ENCODE measurements around the gene TTC28. TPM values are rescaled to one million over a fixed set of nuclear protein-coding genes. Genes with fewer than 3 reads are reported as not detected.

Gene TTC28
- total and polyA plus RNA-seq, 2 donors: 2.0 to 5.5 TPM

DNA sequence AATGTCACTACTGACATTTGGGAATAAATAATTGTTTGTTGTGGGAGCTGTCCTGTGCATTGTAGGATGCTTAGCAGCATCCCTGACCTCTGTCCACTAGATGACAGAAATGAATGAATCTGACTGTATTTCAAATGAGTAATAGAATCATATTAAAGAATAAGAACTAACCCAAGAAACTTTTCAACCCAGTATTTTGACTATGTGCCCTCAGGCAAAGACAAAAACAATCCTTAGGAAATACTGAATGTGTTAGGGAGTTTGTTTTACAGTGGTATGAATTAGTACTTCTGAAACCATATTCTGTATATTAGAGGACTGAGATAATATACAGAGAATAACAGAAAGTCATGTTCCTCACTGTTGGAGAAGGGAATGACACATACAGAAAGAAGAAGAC, 439.7 kb downstream of the TTC28 start:
- Histone ChIP-seq H3K36me3 (ENCODE audit: control insufficient read depth in 2 of 2, insufficient read depth in 2 of 2, low read length in 1 of 2) (no peaks in the 10 kb centered on the region), H3K4me3 (ENCODE audit: low read length in 2 of 2) (no peak overlapping the region), H3K4me1 (ENCODE audit: control insufficient read depth in 2 of 2, insufficient read depth in 2 of 2, low read length in 2 of 2) (no peaks in the 10 kb centered on the region), H3K27ac (ENCODE audit: low read depth in 1 of 2, low read length in 1 of 2) (no peak overlapping the region), H3K27me3 (ENCODE audit: control insufficient read depth in 2 of 2, insufficient read depth in 1 of 2, low read length in 1 of 2) (no peaks in the 10 kb centered on the region), H3K9me3 (ENCODE audit: control insufficient read depth in 2 of 2, insufficient read depth in 1 of 2, low read length in 1 of 2) (no peaks in the 10 kb centered on the region)
- DNase-seq (ENCODE audit: low read depth in 6 of 9, low spot score in 9 of 9): no peak

GRCh38 chr22:28237783-28238182, 441.9 kb downstream of the TTC28 start:
- Histone ChIP-seq H3K4me3 (ENCODE audit: low read length in 2 of 2) (no peak overlapping the region), H3K36me3 (ENCODE audit: control insufficient read depth in 2 of 2, insufficient read depth in 2 of 2, low read length in 1 of 2) (no peaks in the 10 kb centered on the region), H3K9me3 (ENCODE audit: control insufficient read depth in 2 of 2, insufficient read depth in 1 of 2, low read length in 1 of 2) (no peaks in the 10 kb centered on the region), H3K27ac (ENCODE audit: low read depth in 1 of 2, low read length in 1 of 2) (no peak overlapping the region), H3K27me3 (ENCODE audit: control insufficient read depth in 2 of 2, insufficient read depth in 1 of 2, low read length in 1 of 2) (no peaks in the 10 kb centered on the region), H3K4me1 (ENCODE audit: control insufficient read depth in 2 of 2, insufficient read depth in 2 of 2, low read length in 2 of 2) (no peaks in the 10 kb centered on the region)
- DNase-seq (ENCODE audit: low read depth in 6 of 9, low spot score in 9 of 9): no peak
- WGBS: 95% methylated on average over 2 of the region's 2 CpGs

GRCh38 chr22:28237112-28237511, 442.5 kb downstream of the TTC28 start:
- no peak for DNase-seq (ENCODE audit: low read depth in 6 of 9, low spot score in 9 of 9)
- Histone ChIP-seq H3K27ac (ENCODE audit: low read depth in 1 of 2, low read length in 1 of 2) (no peak overlapping the region), H3K36me3 (ENCODE audit: control insufficient read depth in 2 of 2, insufficient read depth in 2 of 2, low read length in 1 of 2) (no peaks in the 10 kb centered on the region), H3K4me1 (ENCODE audit: control insufficient read depth in 2 of 2, insufficient read depth in 2 of 2, low read length in 2 of 2) (no peaks in the 10 kb centered on the region), H3K9me3 (ENCODE audit: control insufficient read depth in 2 of 2, insufficient read depth in 1 of 2, low read length in 1 of 2) (no peaks in the 10 kb centered on the region), H3K27me3 (ENCODE audit: control insufficient read depth in 2 of 2, insufficient read depth in 1 of 2, low read length in 1 of 2) (no peaks in the 10 kb centered on the region), H3K4me3 (ENCODE audit: low read length in 2 of 2) (no peak overlapping the region)
- 97% methylated on average over 4 of the region's 4 CpGs for WGBS

DNA sequence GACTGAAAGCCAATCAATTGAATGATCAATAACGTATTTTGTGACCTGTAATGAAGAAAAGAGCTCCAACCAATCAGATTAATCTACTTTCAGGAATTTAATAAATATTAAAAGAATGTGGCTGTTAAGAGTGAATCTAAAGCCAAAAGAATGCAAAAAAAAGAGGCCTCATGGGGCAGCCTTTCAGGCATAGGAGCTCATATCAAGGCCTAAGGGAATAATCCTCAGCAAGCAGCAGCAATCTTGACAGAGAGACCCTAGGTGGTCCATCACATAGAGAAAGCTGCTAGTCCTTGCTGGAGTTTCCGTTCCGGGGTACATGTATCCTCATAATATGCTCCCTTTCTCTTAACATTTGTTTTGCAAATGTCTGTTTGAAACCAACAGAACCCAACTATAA, 447.4 kb downstream of the TTC28 start:
- no peak overlapping the region for H3K4me3 ChIP-seq (ENCODE audit: low read length in 2 of 2)
- no peak for DNase-seq (ENCODE audit: low read depth in 6 of 9, low spot score in 9 of 9)
- H3K27ac ChIP-seq (ENCODE audit: low read depth in 1 of 2, low read length in 1 of 2): no peak overlapping the region
- H3K36me3 ChIP-seq (ENCODE audit: control insufficient read depth in 2 of 2, insufficient read depth in 2 of 2, low read length in 1 of 2): no peaks in the 10 kb centered on the region
- WGBS: 95% methylated on average over 3 of the region's 3 CpGs
- H3K27me3 ChIP-seq (ENCODE audit: control insufficient read depth in 2 of 2, insufficient read depth in 1 of 2, low read length in 1 of 2): no peaks in the 10 kb centered on the region
- no peaks in the 10 kb centered on the region for H3K9me3 ChIP-seq (ENCODE audit: control insufficient read depth in 2 of 2, insufficient read depth in 1 of 2, low read length in 1 of 2)
- H3K4me1 ChIP-seq (ENCODE audit: control insufficient read depth in 2 of 2, insufficient read depth in 2 of 2, low read length in 2 of 2): no peaks in the 10 kb centered on the region

DNA sequence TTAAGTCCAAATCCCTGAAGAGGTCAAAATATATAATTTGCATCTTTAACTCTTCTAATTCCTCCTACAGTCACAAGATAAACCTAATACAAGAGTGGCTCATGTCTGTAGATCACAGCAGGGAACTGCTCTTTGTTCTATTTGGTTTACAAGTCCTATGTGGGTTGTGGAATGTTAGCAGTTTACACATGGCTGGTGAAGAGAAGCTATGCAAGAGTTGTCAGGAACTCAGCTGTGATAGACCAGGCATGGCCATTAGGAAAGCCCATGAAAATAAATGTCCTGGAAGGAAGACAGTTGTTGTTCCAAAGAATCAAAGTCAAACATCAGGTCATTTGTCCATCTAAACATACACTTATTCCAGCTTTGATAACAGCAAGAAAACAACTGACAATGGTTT, 448.2 kb downstream of the TTC28 start:
- DNase-seq (ENCODE audit: low read depth in 6 of 9, low spot score in 9 of 9): no peak
- no peaks in the 10 kb centered on the region for H3K27me3 ChIP-seq (ENCODE audit: control insufficient read depth in 2 of 2, insufficient read depth in 1 of 2, low read length in 1 of 2)
- H3K9me3 ChIP-seq (ENCODE audit: control insufficient read depth in 2 of 2, insufficient read depth in 1 of 2, low read length in 1 of 2): no peaks in the 10 kb centered on the region
- H3K36me3 ChIP-seq (ENCODE audit: control insufficient read depth in 2 of 2, insufficient read depth in 2 of 2, low read length in 1 of 2): no peaks in the 10 kb centered on the region
- H3K27ac ChIP-seq (ENCODE audit: low read depth in 1 of 2, low read length in 1 of 2): no peak overlapping the region
- no peaks in the 10 kb centered on the region for H3K4me1 ChIP-seq (ENCODE audit: control insufficient read depth in 2 of 2, insufficient read depth in 2 of 2, low read length in 2 of 2)
- H3K4me3 ChIP-seq (ENCODE audit: low read length in 2 of 2): no peak overlapping the region

- Histone ChIP-seq H3K4me3 (ENCODE audit: low read length in 2 of 2) (no peak overlapping the region), H3K9me3 (ENCODE audit: control insufficient read depth in 2 of 2, insufficient read depth in 1 of 2, low read length in 1 of 2) (no peaks in the 10 kb centered on the region), H3K36me3 (ENCODE audit: control insufficient read depth in 2 of 2, insufficient read depth in 2 of 2, low read length in 1 of 2) (no peaks in the 10 kb centered on the region), H3K27ac (ENCODE audit: low read depth in 1 of 2, low read length in 1 of 2) (no peak overlapping the region), H3K4me1 (ENCODE audit: control insufficient read depth in 2 of 2, insufficient read depth in 2 of 2, low read length in 2 of 2) (no peaks in the 10 kb centered on the region), H3K27me3 (ENCODE audit: control insufficient read depth in 2 of 2, insufficient read depth in 1 of 2, low read length in 1 of 2) (no peaks in the 10 kb centered on the region)
- 94% methylated on average over 1 of the region's 1 CpG for WGBS
- DNase-seq (ENCODE audit: low read depth in 6 of 9, low spot score in 9 of 9): no peak
Measured at GRCh38 chr22:28230671-28231070, 449.0 kb downstream of the TTC28 start.

DNA sequence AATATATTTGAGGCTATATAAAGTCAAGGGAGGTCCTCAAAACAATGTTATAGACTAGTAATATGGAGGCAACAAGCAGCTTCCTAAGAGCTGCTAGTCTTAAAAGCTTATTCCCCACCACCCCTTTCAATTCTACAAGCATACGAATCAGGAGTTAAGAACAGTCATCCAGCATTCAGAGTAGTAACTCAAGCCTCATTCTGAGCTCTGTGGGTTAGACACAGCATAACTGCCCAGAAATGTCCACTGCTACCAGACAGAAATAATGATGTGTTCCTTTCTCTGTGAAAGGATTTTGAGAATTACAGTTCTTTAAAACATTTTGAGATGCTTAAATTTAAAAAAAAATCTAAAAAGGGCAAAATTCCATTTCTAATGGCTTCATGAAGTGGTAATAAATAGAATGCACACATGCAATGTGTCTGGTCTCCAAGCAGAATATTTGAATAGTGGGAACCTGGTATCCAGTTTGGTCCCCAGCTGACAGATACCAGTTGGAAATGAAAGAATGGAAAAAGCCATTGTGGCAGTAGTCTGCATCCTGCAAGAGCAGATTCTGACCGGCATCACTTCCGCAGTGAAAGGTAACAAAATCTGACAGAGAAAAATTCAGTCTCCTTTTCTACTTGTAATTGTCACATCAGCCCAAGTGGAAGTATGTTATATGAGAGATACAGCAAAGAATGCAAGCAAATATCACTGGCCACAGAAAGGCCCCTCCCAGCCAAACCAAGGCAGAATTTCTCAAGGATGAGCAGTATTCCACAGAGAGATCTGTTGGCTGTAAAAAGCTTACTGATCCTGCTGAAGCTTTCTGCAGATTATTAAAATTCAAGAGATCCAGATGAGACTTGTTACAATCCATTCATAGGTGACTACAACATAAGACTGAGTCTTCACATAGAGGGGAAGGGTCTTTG, 449.8 kb downstream of the TTC28 start:
- Histone ChIP-seq H3K9me3 (ENCODE audit: control insufficient read depth in 2 of 2, insufficient read depth in 1 of 2, low read length in 1 of 2) (no peaks in the 10 kb centered on the region), H3K4me1 (ENCODE audit: control insufficient read depth in 2 of 2, insufficient read depth in 2 of 2, low read length in 2 of 2) (no peaks in the 10 kb centered on the region), H3K27ac (ENCODE audit: low read depth in 1 of 2, low read length in 1 of 2) (no peak overlapping the region), H3K4me3 (ENCODE audit: low read length in 2 of 2) (no peak overlapping the region), H3K36me3 (ENCODE audit: control insufficient read depth in 2 of 2, insufficient read depth in 2 of 2, low read length in 1 of 2) (no peaks in the 10 kb centered on the region), H3K27me3 (ENCODE audit: control insufficient read depth in 2 of 2, insufficient read depth in 1 of 2, low read length in 1 of 2) (no peaks in the 10 kb centered on the region)
- no peak for DNase-seq (ENCODE audit: low read depth in 6 of 9, low spot score in 9 of 9)
- WGBS: 96% methylated on average over 3 of the region's 3 CpGs

GRCh38 chr22:28223826-28224225, 455.8 kb downstream of the TTC28 start:
- no peak for DNase-seq (ENCODE audit: low read depth in 6 of 9, low spot score in 9 of 9)
- Histone ChIP-seq H3K27me3 (ENCODE audit: control insufficient read depth in 2 of 2, insufficient read depth in 1 of 2, low read length in 1 of 2) (no peaks in the 10 kb centered on the region), H3K9me3 (ENCODE audit: control insufficient read depth in 2 of 2, insufficient read depth in 1 of 2, low read length in 1 of 2) (no peaks in the 10 kb centered on the region), H3K4me3 (ENCODE audit: low read length in 2 of 2) (no peak overlapping the region), H3K27ac (ENCODE audit: low read depth in 1 of 2, low read length in 1 of 2) (no peak overlapping the region), H3K4me1 (ENCODE audit: control insufficient read depth in 2 of 2, insufficient read depth in 2 of 2, low read length in 2 of 2) (no peaks in the 10 kb centered on the region), H3K36me3 (ENCODE audit: control insufficient read depth in 2 of 2, insufficient read depth in 2 of 2, low read length in 1 of 2) (no peaks in the 10 kb centered on the region)
- 85% methylated on average over 7 of the region's 7 CpGs for WGBS

- 85% methylated on average over 3 of the region's 3 CpGs for WGBS
- no peak for DNase-seq (ENCODE audit: low read depth in 6 of 9, low spot score in 9 of 9)
- Histone ChIP-seq H3K9me3 (ENCODE audit: control insufficient read depth in 2 of 2, insufficient read depth in 1 of 2, low read length in 1 of 2) (no peaks in the 10 kb centered on the region), H3K36me3 (ENCODE audit: control insufficient read depth in 2 of 2, insufficient read depth in 2 of 2, low read length in 1 of 2) (no peaks in the 10 kb centered on the region), H3K4me1 (ENCODE audit: control insufficient read depth in 2 of 2, insufficient read depth in 2 of 2, low read length in 2 of 2) (no peaks in the 10 kb centered on the region), H3K27me3 (ENCODE audit: control insufficient read depth in 2 of 2, insufficient read depth in 1 of 2, low read length in 1 of 2) (no peaks in the 10 kb centered on the region), H3K4me3 (ENCODE audit: low read length in 2 of 2) (no peak overlapping the region), H3K27ac (ENCODE audit: low read depth in 1 of 2, low read length in 1 of 2) (no peak overlapping the region)
Measured at GRCh38 chr22:28222976-28223745, 456.5 kb downstream of the TTC28 start.

All from thymus (tissue), 11 donors.